GM19452 (cell line): ENCODE data around the gene CATSPERZ.

ENCODE experiments used
- ATAC-seq: cut with Tn5 transposase; IDR thresholded peaks from one replicate; pipeline ENCODE4 v1.9.1; 2021; ENCODE audit not compliant: unreplicated experiment

CATSPERZ gene, protein sequence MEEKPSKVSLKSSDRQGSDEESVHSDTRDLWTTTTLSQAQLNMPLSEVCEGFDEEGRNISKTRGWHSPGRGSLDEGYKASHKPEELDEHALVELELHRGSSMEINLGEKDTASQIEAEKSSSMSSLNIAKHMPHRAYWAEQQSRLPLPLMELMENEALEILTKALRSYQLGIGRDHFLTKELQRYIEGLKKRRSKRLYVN

GRCh38 chr11:64299847-64300648 is at the start of gene CATSPERZ:
CATSPERZ (plus strand) TSS chr11:64300358; CDS start chr11:64300411, 53 bp downstream.
- ATAC-seq: no peak

DNA sequence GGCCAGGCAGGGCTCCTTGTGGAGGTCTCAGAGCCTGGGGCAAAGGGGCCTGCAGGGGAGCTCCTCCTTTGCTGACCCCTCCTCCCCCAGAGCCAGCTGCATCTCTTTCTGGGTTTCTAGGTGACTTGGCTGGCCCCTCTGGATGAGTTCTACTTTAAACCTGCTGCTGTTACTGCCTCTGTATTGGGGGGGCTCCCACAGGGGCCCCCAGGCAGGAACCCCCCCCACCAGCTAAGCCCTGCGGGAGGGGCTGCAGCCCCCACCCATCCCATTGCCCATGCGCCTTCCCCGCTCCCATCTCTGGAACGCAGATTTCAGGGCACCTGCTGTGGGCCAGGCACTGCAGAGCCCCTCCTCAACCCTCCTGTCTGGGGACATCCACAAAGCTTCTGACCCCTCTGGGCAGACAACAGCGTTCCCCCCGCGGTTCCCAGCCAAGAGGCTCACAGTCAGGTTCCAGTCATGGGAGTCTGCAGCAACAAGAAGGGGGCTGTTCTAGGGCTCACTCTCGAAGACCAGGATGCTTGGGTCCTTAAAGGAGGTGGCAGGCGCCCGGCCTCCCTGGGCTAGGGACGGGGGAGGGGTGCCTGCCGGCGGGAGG is 49.6 kb upstream of the CATSPERZ start:
- ATAC-seq: no peak

GRCh38 chr11:64251016-64251752 is 49.0 kb upstream of the CATSPERZ start, which contains the start of gene PLCB3:
PLCB3 (plus strand) TSS chr11:64251530; CDS start chr11:64251650, 120 bp downstream.
- no peak for ATAC-seq

GRCh38 chr11:64251753-64252002 is 48.5 kb upstream of the CATSPERZ start:
- ATAC-seq: no peak

DNA sequence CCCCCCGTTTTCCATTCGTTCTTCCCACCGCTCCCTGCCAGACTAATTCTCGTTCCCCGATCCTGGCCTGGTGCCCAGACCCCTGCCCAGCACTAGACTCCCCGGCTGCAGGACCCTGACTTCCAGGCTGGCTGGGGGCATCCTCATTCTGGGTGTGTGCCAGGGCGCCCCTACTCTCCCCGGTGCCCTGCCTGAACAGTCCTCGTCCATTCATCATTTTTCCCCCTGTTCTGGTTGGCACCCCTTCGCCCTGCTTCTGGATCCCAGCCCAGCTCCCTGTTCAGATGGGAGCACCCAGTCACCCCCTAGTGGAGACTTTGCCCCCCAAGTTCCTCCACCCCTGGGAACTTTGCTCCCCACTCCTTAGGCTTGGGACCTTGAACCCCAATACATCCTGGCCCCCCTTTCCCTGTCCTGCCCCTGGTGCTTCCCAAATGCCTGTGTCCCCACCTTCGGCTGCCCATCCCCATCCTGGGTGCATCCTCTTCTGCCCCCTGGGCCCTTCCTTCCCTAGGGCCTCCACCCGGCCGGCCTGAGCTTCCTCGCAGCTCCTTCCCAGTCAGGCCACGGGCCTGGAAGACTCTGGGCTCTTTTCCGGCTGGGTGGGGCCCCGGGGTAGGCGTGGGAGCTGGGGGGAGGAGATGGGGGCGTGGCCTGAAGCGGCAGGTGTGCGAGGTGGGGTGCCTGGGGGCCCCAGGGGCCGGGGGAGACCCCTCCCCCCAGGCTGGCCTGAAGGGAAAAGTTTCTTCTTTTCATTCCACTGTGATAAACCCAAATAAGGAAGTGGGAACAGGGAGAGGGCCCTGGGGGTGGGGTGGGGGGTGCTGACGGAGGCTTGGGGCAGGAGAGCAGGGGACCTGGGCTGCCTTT is 47.9 kb upstream of the CATSPERZ start:
- ATAC-seq: no peak

- no peak for ATAC-seq
Observed at GRCh38 chr11:64253043-64253442, 47.1 kb upstream of the CATSPERZ start.

- no peak for ATAC-seq
Observed at GRCh38 chr11:64253481-64253880, 46.7 kb upstream of the CATSPERZ start.

- no peak for ATAC-seq
Observed at GRCh38 chr11:64254326-64254725, 45.8 kb upstream of the CATSPERZ start.

GRCh38 chr11:64255135-64256128 is 44.7 kb upstream of the CATSPERZ start:
- ATAC-seq: no peak

DNA sequence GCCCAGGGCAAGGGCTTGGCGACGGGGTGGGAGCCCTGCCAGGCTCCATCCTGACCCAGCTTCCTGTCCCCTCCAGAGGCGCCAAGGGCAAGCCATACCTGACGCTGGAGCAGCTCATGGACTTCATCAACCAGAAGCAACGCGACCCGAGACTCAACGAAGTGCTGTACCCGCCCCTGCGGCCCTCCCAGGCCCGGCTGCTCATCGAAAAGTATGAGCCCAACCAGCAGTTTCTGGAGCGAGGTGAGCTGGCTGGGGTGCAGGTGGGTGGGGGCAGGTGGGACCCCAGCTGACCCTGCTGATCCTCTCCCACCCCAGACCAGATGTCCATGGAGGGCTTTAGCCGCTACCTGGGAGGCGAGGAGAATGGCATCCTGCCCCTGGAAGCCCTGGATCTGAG is 43.9 kb upstream of the CATSPERZ start:
- ATAC-seq: no peak

GRCh38 chr11:64258356-64258755 is 41.8 kb upstream of the CATSPERZ start:
- ATAC-seq: no peak

GRCh38 chr11:64258946-64259532 is 41.1 kb upstream of the CATSPERZ start:
- no peak for ATAC-seq

- no peak for ATAC-seq
Observed at GRCh38 chr11:64259533-64260067, 40.6 kb upstream of the CATSPERZ start.

DNA sequence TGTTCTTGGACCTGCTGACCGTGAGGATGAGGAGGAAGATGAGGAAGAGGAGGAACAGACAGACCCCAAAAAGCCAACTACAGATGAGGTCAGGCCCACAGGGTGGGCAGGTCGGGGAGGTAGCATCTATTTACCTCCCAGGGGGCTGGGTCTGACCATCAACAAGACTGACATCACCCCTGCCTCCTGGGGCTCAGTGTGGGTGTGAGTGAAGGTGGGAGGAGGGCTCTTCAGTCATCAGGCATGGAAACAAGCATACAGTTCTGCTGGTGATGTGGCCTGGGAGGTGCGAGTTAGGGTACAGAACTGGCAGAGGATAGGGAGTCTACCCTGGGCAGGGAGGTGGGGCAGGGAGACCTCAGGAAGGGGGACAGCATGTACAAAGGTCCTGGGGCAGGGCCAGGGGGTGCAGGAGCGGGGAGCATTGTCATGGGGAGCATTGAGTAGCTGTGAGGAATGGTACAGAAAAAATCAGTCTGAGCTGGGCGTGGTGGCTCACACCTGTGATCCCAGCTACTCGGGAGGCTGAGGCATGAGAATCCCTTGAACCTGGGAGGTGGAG is 39.9 kb upstream of the CATSPERZ start:
- ATAC-seq: no peak

DNA sequence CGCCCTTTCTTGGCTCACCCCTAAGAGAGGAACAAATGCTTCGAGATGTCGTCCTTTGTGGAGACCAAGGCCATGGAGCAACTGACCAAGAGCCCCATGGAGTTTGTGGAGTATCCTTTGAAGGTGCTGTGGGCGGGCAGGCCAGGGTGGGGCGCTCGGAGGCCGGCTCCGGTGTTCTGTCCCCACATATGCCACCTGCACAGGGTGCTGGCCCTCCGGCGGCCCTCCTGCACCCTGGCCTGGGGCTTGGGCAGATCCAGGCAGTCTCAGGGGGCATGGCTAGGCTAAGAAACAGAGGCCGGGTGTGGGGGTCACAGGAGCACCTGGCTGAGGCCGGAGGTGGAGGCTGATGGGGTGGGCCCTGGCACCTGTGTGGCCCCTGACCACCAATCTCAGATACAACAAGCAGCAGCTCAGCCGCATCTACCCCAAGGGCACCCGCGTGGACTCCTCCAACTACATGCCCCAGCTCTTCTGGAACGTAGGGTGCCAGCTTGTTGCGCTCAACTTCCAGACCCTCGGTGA is 38.5 kb upstream of the CATSPERZ start:
- no peak for ATAC-seq

DNA sequence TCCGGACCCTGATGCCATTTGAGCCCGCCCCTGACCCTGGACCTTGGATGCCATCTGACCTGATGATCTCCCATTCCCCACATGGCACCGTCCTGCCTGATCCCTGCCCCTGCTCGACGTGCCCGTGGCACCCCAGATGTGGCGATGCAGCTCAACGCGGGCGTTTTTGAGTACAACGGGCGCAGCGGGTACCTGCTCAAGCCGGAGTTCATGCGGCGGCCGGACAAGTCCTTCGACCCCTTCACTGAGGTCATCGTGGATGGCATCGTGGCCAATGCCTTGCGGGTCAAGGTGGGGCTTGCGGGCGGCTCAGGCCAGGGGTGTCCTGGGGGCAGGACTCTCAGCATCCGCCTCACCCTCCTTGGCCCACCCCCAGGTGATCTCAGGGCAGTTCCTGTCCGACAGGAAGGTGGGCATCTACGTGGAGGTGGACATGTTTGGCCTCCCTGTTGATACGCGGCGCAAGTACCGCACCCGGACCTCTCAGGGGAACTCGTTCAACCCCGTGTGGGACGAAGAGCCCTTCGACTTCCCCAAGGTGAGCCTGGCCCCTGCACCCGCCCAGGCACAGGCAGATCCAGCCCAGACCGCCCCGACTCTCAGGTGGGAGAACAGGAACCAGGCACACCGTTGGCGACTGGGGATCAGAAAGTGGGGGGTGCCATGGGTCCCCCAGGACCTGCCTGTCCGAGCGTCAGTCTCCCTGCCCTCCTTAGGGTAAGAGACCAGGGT is 37.7 kb upstream of the CATSPERZ start:
- ATAC-seq: no peak
